Fibroblast of skin of left quadriceps (primary cell): Measurements from ENCODE around the gene SKIC8.
A peak's percentile ranks its signal among the peaks of the same experiment; 100 is the strongest.

Source experiments
- DNase-seq, 2 experiments: peaks; one replicate each; pipeline ENCODE4 v3.0.0-alpha.2; 2013; ENCODE audit warnings: low read depth in 2 of 2

Gene SKIC8

DNA sequence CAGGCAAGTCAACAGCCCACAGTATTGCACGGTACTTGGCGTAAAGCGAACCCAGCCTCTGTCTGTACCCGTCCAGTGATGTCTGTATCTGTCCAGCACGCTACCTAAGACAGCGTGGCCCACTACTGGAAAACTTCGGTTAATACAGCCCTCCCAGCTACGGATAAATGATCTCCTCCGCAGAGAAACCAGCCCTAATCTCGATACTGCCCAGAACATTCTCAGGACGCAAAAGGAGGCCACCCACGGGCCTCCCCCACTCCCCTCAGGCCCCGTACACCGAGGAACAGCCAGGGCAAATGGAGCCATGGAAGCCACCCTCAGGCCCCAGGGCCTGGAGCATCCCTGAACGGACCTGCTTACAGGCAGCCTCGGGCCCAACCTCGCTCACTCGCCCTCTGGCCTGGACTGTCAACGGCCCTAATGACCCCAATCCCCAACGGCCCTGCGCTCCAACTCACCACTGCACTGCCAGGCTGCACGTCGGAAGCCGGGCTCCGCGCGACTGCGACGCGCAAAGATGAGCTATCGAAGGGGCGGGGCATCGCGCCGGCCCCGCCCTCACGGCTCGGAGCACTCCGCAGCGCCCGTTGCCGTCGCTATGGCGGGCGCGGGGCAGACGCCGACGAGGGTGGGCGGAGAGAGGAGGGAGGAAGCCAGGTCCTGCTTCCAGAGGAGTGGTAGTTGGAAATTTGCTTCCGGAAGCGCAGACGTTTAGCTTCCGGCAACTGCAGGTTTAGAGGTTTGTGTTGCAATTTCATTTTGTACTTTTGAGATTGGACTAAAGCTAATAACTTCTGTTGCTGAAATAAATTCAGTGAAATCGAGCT lies at the start of gene SKIC8:
TSS of gene SKIC8 (minus strand) at position 509 of the 830 bp plus-strand sequence. CDS start 3,923 bp downstream, outside the sequence.
- DNase-seq: peak; percentile 83

DNA sequence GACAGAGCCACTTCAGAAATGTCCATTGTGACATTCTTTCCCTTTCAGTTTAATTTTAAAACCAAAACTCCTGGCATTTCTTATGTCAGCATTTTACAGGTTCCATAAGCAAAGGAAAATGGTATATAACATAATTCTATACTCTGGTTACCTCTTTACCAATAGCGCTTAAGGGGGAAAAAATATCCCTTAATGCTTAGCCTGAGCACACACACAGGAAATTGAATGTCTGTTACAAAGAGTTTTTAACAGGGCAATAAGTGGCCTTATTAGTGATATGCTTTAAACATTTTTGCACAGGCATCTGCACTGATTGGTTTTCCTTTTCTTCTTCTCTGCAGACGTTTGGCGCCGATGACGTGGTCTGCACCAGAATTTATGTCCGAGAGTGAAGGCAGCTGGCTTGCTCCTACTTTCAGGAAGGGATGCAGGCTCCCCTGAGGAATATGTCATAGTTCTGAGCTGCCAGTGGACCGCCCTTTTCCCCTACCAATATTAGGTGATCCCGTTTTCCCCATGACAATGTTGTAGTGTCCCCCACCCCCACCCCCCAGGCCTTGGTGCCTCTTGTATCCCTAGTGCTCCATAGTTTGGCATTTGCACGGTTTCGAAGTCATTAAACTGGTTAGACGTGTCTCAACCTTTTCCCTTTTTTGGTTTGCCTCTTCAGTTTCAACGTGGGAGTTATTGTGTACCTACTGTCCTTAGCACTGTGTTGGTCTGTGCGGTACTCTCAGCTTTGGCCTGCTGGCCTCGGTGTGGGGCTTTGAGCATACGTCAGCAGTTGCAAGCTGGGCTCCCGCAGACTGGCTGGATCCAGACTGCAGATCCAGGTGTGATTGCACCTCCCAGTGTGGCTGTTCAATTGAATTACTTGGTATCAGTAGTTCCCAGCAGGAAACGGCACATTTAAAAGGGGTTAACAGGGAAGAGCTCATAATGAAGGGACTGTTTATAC lies 48.5 kb upstream of the SKIC8 start:
- no peak for DNase-seq

DNA sequence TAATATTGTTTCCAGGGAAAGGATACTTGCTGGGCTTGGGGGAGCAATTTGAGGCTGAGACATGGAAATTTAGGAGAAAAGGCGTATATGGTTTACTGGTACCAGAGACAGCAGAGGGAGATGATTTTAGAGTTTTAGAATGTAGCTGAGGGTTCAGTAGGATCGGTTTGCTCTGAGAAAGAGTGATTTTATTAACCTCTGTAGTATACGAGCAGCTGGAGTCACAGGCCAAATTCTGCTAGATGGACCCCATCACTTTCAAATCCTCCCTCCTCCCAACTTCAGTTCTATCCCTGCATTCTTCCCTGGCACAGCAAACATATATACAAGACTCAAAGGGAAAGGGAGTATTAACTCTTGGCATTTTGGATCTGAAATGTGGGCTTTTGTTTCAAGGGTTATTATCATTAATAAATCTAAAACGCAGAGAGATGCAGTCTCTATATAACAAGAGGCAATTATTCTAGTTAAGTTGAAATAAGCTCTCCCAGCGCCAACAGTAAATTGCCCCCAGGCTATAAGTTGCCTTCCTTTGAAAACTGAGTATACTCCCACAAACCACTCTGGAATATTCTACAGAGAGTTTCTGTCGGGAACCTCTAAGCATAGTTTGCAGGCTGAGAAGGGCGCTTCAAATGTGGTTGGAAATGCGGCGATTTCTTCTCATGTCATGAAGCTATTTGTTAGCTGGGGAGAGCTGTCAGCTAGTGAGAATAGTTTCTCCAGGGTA lies 46.2 kb upstream of the SKIC8 start:
- DNase-seq: no peak

DNA sequence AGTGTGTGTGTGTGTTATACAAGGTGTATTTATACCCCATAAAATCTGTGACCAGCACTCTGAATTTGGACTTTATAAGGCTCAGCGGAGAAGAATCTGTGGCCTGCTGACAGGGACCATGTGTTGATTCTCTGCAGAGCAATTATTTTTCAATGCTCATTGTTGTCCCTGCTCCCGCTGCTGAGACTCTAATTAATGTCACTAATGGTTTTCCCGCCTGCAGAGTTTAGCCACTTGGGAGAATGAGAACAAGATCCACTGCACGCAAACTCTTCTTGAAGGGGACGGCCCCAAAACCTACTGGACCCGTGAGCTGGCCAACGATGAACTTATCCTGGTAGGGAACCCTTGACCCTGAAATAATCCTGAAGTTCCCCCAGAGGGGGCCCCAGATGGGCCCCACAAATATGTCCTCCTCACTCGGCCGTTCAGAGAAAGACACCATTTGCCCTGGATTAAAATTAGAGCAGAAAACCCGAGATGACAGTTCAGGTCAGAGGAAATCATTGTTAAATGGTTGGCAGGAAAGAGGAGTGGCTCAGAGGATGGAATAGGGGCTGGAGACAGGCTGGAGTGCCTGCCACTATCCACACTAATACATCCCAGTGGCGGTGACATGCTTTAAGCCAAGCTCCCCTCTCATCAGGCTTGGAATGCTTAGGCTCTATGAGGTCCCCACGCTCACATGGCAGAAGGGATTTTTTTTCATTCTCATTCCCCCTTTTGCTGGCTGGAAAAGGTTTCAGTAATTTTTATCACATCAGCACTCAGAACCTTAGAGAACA lies 44.1 kb upstream of the SKIC8 start:
- DNase-seq: no peak

DNA sequence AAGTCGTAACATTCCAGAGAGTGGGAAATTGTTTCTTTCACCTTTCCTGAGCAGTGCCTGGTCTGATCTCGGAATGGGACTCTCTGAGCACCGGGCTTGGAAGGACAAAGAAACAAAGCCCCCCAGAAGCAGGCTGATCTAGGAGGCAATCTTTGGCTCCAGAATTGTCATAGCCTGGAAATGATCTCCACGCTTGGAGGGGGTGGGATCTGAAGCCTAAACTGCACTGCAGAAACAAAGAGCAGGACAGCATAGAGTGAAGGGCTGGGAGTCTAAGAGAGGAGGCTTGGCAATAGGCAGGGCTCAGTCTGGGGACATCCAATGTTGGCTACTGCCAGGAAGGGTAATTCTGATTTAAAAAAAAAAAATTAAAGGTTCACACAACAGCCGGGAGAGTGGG lies 42.6 kb upstream of the SKIC8 start:
- no peak for DNase-seq

DNA sequence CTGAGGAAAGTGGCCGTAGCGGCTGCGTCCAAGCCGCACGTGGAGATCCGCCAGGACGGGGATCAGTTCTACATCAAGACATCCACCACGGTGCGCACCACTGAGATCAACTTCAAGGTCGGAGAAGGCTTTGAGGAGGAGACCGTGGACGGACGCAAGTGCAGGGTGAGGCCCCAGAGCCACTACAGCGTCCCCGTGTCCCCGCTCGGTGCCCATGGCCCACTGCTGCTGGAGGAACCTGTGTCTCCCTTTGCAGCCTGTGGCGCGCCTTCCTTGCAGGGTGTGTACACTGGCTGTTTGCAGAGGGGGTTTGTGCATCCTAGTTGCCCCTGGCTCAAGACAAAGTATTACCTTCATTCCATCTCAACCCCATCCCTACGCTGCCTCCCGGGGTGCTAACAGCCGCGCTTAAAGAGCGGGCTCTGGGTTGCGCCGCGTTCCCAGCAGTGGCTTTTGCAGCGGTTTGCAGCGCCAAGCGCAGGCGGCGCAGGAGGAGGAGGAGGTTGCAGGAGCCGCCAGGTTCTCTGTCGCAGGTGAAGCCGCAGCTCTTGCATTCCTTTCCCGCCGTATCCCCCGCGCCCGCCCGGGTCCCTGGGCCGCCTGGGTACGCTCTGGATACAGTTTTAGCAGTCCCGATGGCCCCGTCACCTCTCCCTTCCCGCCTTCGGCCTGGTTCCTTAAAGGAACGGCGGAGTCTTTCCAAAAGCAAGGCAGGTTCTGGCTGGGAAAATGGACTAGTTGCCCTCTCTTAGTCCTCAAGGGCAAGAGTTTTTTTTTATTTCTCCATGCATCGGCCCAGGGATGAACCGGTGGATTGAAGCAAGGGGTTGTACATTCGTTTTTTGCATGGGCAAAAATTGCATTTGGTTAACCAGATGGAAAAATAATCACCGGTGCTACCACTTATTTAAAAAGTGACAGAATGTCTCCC lies 41.9 kb upstream of the SKIC8 start:
- DNase-seq: no peak

DNA sequence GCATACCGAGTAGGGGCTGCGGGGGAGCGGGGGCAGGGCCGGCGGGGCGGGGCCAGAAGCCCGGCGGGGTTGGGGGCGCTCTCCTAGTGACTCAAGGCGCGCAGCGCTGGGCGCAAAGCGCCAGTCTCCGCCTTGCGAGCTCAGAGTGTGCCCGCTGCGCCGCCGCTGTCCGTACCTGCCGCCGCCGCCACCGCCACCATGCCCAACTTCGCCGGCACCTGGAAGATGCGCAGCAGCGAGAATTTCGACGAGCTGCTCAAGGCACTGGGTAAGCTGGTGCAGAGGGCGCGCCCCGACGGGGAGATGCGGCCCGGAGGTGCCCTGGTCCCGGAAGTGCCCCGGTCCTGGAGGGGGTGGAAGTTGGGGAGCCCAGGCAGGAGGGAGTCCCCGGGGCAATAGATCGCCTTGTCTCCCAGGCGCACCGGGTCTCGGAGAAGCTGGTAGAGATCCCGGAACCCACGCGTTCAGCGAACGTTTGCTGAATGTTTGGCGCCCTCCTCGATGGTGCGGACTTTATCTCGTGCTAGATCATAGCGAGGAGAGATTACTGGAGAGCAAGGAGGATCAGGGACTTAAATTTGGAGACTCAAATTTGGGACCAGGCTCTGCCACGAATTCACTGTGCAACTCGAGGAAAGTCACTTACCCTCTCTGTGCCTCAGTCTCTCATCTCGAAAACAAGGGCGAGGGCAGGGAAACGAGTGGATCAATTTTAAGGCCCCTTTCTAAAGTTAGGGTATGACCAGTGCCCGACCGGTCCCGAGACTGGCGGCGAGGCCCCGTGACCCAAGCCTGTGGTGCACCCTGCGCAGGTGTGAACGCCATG lies 41.0 kb upstream of the SKIC8 start, which contains the start of gene CRABP1:
TSS of gene CRABP1 (plus strand) at position 123 of the 826 bp plus-strand sequence. CDS start at position 199, 76 bp downstream.
- DNase-seq: no peak

DNA sequence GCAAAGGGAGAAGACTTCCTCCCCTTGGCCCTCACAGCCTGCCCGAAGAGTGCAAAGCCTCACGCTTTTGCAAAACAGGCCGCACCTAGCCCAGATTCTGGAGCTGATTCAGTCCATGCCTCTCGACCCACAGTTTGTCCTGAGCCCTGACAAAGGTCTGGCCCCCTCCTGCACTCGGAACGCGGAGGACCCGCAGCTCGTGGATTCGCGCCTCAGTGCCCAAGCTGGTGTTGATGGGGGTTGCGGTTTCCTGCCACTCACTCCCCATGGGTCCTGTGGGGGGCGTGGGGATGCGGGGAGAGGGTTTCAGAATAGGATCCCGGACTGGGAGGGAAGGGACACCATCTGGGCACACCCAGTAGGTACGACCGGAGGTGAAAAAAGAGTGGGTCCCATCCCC lies 40.1 kb upstream of the SKIC8 start:
- no peak for DNase-seq

DNA sequence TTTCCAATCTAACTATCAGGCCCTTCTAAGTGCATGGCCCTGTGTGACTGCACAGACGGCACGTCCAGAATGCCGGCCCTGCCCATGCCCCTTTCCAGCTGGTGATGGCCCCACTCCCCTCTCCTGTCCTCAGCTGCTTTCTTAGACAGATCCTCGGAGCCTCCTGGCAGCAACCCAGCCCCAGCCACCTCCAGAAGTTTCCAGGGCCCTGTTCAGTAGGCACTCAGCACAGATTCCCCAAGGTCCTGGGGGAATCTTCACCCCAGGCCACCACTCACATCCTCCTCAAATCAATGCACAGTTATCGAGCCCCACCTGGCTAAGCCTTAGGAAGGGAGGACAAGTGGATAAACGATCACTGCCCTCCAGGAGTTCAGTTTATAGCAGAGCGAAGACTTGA lies 39.4 kb upstream of the SKIC8 start:
- DNase-seq: no peak

DNA sequence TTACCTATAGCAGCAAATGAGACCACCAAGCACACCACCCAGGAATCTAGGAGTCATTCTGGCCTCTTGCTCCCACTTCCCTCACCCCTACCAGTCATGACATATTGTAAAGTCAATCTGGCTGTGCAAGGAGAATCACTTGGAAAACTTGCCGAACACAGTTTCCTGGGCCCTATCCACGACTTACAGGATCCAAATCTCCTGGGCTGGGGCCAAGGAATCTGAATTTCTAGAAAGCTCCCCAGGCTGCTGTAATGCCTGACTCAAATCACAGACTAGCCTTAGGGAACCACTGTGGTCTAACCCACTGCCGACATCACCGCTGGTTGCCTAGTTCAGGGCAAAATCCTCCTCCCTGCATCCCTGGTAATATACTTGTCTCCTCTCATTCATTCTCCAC lies 36.6 kb upstream of the SKIC8 start:
- DNase-seq: no peak

DNA sequence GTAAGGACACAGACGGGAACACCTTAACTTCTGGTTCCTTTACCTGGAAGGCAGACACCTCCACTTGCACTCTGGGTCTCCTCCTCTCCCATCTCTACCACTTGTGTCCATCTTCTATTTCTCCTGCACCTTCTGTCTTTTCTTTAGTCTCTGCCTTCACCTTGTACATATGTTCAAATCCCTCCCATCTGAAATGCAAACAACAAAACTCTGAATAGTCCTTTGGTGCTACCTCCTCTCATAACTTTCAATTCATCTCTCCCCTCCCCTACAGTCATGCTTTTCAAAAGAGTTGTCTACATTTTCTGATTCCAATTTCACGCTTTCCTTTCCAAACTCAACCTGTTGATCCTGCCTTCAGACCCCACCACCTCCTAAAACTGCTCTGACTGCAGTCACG lies 35.4 kb upstream of the SKIC8 start:
- DNase-seq: no peak

DNA sequence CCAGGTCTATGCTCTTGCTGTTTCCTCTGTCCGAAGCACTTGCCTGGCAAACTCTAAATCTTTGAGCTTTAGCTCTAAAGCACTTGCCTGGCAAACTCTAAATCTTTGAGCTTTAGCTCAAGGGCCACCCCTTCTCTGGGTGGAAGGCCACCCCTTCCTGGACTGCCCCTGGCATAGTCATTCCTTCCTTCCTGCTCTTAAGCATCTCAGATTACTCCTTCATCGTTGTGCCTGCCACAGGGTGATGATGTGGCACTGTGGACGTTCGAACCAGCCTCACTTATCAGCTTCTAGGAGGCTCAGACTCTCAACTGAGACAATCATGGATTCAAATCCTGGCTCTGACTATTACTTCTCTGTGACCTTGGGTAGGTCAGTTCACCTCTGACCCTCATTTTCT lies 30.2 kb upstream of the SKIC8 start:
- no peak for DNase-seq

DNA sequence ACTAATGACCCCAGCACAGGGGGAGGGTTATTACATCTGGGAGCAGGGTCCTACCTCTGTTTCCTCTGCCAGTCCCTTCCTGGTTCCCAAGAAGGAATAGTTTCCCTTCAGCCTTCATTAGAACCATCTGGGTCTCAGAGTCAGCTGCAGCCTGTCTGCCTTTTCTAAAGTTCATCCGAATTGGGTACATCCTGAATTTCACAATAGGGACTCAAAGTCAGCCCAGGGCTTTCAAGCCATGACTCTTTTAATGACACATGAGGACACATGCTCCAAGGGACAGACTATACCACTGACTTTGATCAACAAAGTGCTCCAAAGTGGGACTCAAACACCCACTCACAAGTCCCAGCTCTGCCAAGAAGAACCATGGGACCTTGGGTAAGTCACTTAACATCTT lies 28.1 kb upstream of the SKIC8 start:
- no peak for DNase-seq

DNA sequence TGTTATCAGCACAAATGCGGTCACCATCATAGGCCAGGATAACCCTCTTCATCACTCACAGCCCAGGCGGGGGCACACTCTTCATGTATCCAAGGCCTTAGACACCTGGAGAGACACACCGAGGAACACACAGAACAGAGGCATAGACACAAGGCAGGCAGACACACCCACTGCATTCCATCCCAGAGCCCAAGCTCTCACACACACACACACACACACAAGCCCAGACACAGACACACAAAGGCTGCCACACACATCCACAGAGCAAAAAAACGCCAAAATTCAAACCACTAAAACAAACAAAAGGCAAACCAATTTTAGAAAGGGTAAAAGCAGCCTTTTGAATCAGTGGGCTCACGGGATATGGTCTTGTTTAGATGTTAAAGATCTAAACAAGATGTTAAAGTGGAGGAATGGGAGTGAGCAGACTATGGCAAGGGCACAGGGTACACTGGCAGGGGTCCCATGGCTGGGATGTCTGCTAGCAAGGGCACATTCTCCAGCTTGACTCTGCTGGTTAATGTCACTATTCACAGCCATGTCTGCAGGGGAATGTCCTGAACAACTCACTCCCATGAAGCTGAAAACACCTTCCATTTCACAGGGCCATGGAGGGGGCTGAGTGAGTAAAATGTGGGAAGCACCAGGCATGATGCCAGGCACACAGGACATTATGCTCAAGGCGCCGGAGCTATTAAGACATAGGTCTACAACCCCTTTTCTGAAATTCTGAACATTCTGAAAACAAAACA lies 25.9 kb upstream of the SKIC8 start:
- no peak for DNase-seq

DNA sequence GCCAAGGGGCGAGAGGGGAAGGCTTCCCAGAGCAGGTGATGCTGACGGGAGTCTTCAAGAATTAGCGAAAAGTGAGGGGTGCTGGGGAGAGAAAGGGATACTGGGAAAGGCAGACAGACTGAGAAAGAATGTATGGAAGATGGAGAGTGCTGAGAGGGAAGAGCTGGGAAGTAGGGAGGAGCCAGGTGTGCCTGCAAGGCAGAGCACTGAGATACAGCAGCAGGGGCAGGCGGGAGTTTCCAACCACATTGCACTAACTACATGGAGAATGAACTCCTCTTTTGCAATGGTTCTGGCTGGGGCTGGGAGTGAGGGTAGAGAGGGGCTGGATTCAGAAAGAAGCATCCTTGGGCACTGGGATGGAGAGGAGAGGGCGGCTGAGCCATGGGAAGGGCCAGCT lies 24.7 kb upstream of the SKIC8 start:
- no peak for DNase-seq

DNA sequence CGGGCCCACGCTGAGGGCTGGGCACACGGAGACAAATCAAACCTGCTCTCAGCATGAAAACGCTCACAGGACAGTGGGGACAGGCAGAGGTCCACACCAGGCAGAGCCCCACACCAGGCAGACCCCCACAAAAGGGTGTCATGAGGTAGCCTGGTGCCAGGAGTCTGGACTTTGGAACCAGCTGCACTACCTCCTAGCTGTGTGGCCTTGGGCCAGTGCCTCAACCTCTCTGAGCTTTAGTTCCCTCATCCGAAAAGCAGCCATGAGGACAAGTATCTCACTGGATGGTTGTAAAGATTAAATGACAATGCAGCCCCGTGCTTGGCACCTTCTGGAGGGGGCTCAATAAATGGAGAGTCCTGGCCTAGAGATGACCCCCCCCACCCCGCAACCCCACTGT lies 24.3 kb upstream of the SKIC8 start:
- no peak for DNase-seq

DNA sequence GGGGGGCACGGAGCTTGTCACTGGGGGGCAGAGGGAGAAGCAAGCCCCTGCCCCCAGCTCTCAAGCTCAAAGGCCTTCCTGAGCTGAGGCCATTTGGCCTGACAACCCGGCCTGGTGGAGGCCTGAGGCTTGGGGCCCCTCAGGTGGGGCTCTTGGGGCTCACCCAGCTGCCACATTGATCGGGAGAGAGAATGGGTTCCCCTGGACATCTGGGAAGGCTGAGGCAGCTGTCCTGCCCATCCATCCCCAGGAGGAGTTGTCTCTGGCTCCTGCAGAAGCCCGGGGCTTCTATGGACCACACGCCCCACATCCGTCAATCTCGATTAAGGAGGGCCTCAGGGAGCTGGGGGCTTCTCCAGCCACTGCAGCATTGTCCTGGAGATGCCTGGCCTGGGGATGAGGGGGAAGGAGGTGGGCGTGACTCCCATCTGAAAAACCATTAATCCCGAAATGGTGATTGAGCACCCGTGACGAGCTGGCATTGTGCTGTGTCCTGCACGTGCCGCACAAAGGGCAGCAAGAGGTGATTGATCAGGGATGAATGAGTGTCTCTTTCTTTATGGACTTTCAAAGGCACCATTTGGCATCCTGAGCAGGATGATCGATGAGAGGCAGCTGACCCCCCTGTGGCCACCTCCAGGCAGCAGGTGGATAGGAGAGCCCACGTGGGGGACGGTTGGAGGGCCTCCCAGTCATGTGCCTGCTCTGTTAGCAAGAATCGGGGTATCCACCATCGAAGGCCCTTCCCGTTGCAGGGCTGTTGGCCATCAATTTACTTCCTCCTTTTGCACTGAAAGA lies 23.5 kb upstream of the SKIC8 start:
- no peak for DNase-seq

DNA sequence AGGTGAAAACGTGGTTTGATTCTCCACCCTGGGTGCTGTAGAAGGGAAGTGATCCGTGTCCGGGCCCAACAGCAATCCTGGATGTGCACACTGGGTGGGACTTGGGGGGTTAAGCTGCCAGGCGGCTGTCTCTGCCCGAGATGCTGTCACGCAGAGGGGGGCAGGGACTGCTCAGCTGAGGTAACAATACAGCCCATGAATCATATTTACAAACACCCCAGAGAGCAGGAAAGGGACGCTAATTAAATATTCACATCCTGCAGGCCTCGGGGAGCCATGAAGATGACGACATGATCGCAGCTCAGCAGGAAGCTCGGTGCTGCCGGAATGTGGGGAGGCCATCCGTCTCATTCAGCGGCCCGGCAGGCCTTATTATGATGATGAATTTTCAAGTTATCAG lies 22.8 kb upstream of the SKIC8 start:
- peak; percentile 65 to 67 for DNase-seq
